K562 (cell line): ENCODE measurements around the gene TRDMT1.

ENCODE experiments used
- ATF7 ChIP-seq: fragments of 450-650 bp; IDR thresholded peaks from 2 replicates; pipeline ENCODE4 v1.7.1; 2014; ENCODE audit warnings: mild to moderate bottlenecking, moderate library complexity
- FOXP1 ChIP-seq: sonication (generic); formaldehyde crosslinking; IDR thresholded peaks from 2 replicates; pipeline ENCODE4 v1.8.0; 2022; ENCODE audit warnings: mild to moderate bottlenecking, missing genetic modification reagents
- JUNB ChIP-seq: fragments of 450-650 bp; formaldehyde crosslinking; conservative IDR thresholded peaks from 2 replicates; pipeline ENCODE4 v1.4.0; 2020; ENCODE audit warnings: mild to moderate bottlenecking
- MXI1 ChIP-seq: IDR thresholded peaks from 2 replicates; pipeline ENCODE4 v1.6.1; 2011; ENCODE audit warnings: low read depth, mild to moderate bottlenecking, improper control_type of control experiment, low read length
- NR3C1 ChIP-seq: sonication (generic); formaldehyde crosslinking; IDR thresholded peaks from 2 replicates; pipeline ENCODE4 v1.8.1; 2022; ENCODE audit warnings: missing genetic modification reagents
- UBTF ChIP-seq, 2 experiments: IDR thresholded peaks; 2 replicates each; pipeline ENCODE4 v1.6.1; 2012; ENCODE audit warnings: improper control_type of control experiment in 2 of 2, low read depth in 2 of 2, low read length in 2 of 2, borderline replicate concordance in 1 of 2
- ZFP1 ChIP-seq: fragments of 450-650 bp; formaldehyde crosslinking; IDR thresholded peaks from 2 replicates; pipeline ENCODE4 v1.4.0; 2020; ENCODE audit warnings: mild to moderate bottlenecking, mixed read lengths
- TF ChIP-seq, protein P1 (sequence below): fragments of 450-650 bp; conservative IDR thresholded peaks from 2 replicates; pipeline ENCODE4 v1.6.1; 2016; ENCODE audit warnings: missing genetic modification characterization, low read depth, mild to moderate bottlenecking, control low read depth, missing compliant biosample characterization
- TF ChIP-seq, protein P2 (sequence below): sonication (generic); formaldehyde crosslinking; IDR thresholded peaks from 2 replicates; pipeline ENCODE4 v1.8.0; 2023; ENCODE audit warnings: mild to moderate bottlenecking, missing genetic modification reagents
- TF ChIP-seq, protein P3 (sequence below): sonication (generic); formaldehyde crosslinking; IDR thresholded peaks from 2 replicates; pipeline ENCODE4 v1.8.1; 2023; ENCODE audit warnings: mild to moderate bottlenecking, missing genetic modification reagents, moderate library complexity

DNA sequence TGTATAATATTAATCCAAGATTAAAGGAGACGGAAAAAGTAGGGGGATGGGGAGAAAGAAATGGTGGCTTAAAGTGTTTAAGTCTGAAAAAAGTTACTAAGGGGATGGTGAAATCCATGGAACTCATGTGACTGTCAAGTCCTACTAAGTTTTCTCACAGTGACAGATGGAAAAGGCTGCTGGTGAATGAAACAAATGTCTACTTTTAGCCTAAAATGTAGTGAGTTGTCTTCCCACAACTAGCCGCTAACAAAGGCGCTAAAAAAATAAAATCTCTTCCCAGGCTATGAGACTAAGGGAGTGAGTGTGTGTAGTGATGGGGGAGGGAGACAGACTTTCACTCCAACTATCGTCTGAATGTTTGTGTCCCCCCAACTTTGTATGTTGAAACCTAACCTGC is 39.1 kb upstream of the TRDMT1 start:
- TF ChIP-seq UBTF (IDR thresholded peaks at IDR 0.05; ENCODE audit: borderline replicate concordance in 1 of 2, low read depth in 2 of 2, low read length in 2 of 2), result no peak
- no peak for TF ChIP-seq MXI1
- no peak for TF ChIP-seq NR3C1 (CRISPR knock-in tag)
- TF ChIP-seq, protein P1, sequence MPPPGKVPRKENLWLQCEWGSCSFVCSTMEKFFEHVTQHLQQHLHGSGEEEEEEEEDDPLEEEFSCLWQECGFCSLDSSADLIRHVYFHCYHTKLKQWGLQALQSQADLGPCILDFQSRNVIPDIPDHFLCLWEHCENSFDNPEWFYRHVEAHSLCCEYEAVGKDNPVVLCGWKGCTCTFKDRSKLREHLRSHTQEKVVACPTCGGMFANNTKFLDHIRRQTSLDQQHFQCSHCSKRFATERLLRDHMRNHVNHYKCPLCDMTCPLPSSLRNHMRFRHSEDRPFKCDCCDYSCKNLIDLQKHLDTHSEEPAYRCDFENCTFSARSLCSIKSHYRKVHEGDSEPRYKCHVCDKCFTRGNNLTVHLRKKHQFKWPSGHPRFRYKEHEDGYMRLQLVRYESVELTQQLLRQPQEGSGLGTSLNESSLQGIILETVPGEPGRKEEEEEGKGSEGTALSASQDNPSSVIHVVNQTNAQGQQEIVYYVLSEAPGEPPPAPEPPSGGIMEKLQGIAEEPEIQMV, result no peak
- TF ChIP-seq, protein P2, sequence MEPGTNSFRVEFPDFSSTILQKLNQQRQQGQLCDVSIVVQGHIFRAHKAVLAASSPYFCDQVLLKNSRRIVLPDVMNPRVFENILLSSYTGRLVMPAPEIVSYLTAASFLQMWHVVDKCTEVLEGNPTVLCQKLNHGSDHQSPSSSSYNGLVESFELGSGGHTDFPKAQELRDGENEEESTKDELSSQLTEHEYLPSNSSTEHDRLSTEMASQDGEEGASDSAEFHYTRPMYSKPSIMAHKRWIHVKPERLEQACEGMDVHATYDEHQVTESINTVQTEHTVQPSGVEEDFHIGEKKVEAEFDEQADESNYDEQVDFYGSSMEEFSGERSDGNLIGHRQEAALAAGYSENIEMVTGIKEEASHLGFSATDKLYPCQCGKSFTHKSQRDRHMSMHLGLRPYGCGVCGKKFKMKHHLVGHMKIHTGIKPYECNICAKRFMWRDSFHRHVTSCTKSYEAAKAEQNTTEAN, result no peak
- TF ChIP-seq JUNB (CRISPR knock-in tag), result no peak
- no peak for TF ChIP-seq ZFP1 (CRISPR knock-in tag)
- TF ChIP-seq, protein P3, sequence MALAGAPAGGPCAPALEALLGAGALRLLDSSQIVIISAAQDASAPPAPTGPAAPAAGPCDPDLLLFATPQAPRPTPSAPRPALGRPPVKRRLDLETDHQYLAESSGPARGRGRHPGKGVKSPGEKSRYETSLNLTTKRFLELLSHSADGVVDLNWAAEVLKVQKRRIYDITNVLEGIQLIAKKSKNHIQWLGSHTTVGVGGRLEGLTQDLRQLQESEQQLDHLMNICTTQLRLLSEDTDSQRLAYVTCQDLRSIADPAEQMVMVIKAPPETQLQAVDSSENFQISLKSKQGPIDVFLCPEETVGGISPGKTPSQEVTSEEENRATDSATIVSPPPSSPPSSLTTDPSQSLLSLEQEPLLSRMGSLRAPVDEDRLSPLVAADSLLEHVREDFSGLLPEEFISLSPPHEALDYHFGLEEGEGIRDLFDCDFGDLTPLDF, result no peak
- no peak for TF ChIP-seq ATF7
- no peak for TF ChIP-seq FOXP1 (CRISPR knock-in tag)
